Measurements from ENCODE around the gene E2F8.
"Not testable (repeated sequence)": the region's sequence is repeated elsewhere in the genome, so short reads cannot be mapped to it uniquely, and the experiment has no call there.

Gene E2F8, protein sequence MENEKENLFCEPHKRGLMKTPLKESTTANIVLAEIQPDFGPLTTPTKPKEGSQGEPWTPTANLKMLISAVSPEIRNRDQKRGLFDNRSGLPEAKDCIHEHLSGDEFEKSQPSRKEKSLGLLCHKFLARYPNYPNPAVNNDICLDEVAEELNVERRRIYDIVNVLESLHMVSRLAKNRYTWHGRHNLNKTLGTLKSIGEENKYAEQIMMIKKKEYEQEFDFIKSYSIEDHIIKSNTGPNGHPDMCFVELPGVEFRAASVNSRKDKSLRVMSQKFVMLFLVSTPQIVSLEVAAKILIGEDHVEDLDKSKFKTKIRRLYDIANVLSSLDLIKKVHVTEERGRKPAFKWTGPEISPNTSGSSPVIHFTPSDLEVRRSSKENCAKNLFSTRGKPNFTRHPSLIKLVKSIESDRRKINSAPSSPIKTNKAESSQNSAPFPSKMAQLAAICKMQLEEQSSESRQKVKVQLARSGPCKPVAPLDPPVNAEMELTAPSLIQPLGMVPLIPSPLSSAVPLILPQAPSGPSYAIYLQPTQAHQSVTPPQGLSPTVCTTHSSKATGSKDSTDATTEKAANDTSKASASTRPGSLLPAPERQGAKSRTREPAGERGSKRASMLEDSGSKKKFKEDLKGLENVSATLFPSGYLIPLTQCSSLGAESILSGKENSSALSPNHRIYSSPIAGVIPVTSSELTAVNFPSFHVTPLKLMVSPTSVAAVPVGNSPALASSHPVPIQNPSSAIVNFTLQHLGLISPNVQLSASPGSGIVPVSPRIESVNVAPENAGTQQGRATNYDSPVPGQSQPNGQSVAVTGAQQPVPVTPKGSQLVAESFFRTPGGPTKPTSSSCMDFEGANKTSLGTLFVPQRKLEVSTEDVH

DNA sequence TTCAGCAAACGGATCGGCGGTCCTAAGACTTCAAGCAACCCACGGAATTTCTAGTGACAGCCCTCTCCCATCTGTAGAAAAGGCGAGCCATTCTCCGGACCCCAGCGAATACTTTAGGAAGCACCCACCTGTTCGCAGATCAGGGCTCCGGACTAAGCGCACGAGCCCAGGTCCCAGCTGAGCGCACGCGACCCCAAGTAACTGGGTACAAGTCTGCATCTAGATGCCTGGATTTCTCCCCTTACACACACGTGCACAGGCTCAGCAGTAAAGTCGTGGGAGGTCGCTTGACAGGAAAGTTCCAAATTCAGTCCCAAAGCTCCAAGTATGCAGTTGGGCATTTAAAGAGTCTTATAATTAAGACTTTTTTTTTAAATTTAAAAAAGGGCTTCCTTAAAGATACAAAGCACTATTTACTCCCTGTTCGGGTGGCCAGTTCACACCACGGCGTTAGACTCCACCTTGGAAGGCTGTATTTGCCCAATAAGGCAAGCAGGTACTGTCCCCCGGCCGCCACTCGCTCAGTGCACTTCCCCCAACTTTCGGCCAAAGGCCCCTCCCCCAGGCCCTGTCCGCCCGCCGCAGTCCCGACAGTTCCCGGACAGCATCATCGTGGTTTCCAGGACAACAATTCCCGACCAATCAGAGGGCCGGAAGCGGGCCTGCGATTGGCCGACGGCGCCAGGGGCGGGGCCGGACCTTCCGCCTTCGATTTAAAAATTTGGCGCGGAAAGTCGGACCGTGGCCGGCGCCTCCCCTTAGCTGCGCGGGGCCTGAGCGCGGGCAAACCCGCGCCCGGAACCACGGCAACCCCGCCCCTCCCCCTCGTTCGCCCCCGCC, at the start of gene E2F8:
E2F8 (minus strand) TSS at position 526 of the 840 bp plus-strand sequence. CDS start 824 bp downstream, outside the sequence.
- DNase-seq (ENCODE audit: low read depth), result peak; percentile 92

DNA sequence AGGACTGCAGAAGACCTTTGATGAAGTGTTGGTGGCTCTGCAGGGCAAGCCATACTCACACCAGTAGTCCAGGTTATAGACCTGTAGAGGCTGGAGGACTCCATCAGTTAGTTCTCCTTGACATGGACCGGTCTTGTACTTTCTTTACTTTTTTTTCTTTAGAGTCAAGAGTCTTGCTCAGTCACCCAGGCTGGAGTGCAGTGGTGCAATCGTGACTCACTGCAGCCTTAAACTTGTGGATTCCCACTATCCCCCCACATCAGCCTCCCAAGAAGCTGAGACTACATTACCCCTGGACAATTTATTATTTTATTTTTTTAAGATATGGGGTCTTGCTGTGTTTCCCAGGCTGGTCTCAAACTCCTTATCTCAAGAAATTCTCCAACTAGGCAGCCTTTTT, 49.6 kb upstream of the E2F8 start:
- DNase-seq (ENCODE audit: low read depth), result no peak

DNA sequence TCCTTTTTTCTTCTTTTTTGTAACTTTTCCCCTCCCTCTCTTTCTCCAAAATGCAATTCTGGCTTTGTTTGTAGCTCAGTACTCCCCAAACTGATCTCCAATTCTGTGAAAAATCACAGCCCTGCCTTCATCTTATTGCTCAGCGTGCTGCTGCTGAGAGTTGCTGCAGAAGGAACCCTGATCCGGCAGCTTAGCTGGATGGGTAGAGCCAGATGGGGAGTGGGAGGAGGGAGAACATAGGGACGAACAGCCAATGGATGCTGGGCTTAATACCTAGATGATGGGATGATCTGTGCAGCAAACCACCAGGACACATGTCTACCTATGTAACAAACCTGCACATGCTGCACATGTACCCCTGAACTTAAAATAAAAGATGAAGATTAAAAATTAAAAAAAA, 47.5 kb upstream of the E2F8 start:
- DNase-seq (ENCODE audit: low read depth), result no peak

DNA sequence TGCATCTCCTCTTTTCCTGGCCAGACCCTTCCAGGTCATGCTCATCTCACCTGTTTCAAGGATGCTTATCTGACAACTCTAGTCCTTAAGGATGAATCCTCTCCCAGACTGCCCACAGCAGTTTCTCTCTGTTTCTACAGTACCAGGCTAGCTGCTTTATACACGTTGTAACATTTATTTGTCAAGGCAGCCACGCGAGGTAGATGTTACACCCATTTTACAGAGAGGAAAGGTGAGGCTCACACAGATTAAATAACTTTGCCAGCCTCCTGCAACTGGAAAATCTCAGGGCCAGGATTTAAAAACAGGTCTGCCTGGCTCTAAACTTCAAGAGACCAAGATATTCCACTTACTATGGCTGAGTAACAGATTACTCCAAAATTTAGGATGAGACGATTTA, 45.7 kb upstream of the E2F8 start:
- DNase-seq (ENCODE audit: low read depth), result no peak

DNA sequence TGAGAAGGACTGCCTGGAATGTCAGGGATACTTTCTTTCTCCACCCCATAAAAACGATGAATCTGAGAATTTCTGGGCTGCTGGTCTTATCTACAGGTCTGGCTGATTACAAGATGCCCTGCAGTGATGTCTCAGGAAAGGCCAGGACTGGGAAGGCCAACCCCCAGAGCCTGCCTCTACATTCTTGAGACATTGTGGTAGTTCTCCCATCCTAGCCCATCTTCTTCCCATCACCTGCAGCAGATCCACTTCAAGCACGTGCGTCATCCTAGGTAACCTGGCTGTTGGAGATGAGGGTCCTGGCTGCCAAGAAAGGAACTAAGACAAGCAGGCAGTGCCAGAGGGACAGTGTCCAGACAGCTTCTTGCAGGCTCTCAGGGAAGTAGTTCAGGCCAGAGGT, 44.1 kb upstream of the E2F8 start:
- DNase-seq (ENCODE audit: low read depth), result no peak

DNA sequence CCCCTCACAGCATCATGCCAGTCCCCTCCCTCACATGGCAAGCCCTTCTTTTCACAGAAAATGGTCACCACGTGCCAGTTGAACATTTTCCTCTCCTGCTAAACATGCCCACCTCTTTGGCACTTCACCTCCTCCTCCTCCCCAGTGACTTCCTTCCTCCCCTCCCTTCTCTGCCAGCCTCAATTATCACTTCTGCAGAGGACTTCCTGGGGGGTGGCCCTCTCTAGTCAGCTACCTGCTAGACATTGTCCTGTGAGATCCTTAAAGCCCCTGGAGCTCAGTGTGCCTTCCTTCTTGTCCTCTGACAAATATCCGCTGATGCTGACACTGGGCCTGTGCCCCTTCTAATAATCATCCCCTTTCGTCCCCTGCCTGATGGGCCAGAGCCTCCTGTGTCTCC, 43.2 kb upstream of the E2F8 start:
- no peak for DNase-seq (ENCODE audit: low read depth)

DNA sequence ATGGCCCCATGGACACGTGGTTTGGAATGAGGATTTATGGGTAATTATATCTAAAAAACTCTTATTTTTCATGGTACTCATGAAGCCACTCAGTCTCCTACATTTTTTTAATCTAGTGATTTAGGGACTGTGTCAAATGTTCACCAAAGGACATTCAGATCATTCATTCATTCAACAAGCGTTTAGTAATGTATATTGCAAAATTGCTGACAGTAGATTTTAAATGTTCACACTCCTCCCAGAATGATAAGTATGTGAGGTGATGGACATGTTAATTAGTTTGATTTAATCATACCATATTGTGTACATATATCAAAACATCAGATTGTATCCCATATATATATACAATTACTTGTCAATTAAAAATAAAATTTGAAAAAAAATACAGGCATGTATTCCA, 40.8 kb upstream of the E2F8 start:
- DNase-seq (ENCODE audit: low read depth), result no peak

DNA sequence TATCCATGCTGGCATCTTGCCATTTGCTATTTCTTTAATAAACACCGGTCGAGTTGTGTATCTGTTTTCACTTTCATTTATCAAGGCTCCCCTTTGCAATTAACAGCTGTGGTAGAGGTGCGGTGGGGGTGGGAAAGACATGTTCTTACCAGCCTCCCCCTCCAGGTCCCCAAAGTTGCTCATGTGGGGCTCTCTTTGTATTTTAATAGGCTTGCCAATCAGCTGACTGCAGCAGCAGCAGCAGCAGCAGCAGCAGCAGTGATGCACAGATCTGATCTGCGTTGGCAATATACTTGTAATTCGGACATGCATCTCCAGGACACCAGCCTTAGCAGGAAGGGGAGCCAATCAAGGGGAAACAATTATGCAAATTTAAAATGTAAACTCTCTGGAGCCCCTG, 40.3 kb upstream of the E2F8 start:
- no peak for DNase-seq (ENCODE audit: low read depth)

DNA sequence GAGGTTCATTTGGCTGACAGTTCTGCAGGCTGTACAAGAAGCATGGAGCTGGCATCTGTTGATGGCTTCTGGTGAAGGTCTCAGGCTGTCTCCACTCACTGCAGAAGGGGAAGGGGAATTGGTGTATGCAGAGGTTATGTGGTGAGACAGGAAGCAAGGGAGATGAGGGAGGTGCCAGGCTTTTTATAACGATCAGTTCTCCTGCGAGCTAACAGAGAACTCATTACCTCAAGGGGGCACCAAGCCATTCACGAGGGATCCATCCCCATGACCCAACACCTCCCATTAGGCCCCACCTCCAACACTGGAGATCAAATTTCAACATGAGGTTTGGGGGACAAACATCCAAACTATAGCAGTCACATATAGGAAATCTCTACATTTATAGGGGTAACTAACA, 38.7 kb upstream of the E2F8 start:
- DNase-seq (ENCODE audit: low read depth), result no peak

DNA sequence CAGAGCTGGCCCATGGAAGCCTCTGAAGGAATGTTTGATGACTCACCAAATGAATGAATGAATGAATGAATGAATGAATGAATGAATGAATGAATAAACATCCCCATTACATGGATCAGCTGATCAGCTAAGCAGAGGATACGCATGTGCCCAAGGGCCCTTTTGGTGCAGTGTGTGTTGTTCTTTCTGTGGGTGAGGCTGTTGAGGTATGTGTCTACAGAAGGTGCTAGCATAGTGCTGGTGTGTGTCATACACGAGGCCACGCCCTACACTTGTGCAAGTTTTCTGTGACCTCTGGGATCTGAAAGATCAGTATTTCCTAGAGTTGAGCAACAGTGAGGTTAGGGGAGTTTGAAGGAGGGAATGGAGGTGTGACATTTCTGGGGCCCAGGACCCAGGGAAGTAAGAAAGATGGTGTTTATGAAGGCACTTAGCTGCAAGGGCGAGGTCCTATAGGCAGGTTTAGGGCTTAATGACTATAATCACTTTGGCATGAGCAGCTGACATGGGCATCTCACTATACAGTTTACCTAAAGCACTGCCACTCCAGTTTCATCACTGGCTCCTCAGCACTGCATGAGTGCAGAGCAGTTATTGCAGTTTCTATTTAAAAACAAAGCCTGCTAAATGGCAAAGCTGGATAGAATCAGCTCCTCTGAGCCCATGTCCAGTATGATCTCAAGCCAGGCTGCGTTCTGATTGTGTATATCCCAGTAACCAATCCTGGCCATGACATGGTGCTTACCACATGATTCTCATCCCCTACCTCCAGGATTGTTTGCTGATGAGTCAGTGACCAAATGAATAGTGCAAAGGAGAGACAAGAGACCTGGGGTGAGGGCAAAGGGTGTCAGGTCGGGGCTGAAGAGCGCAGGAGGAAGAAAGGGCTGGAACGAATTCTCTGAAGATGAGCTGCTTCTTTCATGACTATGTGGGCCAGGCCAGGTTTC, 36.4 kb upstream of the E2F8 start:
- DNase-seq (ENCODE audit: low read depth), result no peak

DNA sequence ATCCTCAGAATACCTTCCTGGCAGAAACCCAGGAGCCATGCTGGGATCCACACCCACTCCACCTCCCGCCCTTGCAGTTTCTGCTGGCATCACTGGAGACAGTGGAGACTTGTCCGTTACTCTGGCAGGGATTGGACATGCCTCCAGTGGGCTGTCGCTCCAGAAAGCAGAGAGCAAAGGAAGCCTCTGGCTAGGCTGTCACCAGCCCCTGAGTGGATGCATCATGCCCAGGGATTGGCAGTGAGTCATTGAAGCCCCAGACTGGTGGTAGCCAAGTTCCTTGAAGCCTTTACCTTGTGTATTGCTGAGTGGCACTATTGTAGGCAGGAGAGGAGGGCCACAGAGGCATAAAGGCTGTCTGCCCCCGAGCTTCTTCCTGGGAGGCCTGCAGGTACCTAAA, 34.8 kb upstream of the E2F8 start:
- no peak for DNase-seq (ENCODE audit: low read depth)

DNA sequence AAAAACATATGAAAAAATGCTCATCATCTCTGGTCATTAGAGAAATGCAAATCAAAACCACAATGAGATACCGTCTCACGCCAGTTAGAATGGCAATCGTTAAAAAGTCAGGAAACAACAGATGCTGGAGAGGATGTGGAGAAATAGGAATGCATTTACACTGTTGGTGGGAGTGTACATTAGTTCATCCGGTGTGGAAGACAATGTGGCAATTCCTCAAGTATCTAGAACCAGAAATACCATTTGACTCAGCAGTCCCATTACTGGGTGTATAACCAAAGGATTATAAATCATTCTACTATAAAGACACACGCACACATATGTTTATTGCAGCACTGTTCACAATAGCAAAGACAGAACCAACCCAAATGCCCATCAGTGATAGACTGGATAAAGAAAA, 32.5 kb upstream of the E2F8 start:
- DNase-seq (ENCODE audit: low read depth), result not testable (repeated sequence)

DNA sequence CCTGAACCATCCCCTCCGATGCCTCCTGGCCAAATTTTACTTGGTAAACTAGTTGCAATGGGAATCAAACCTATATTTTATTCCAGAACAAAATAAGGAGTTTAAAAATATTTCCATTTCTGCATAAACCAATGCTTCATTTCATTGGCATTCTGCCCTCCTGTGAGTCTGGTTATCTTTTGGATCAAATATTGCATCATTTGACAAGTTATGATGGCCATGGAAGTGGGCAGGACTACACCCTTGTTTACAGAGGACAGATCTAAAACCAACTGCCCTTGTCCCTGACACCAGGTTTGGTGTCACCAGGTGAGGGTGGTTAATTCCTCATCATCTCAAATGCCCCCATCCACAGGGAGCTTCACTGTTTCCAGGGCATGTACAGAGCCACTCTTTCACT, 28.2 kb upstream of the E2F8 start:
- DNase-seq (ENCODE audit: low read depth), result no peak

DNA sequence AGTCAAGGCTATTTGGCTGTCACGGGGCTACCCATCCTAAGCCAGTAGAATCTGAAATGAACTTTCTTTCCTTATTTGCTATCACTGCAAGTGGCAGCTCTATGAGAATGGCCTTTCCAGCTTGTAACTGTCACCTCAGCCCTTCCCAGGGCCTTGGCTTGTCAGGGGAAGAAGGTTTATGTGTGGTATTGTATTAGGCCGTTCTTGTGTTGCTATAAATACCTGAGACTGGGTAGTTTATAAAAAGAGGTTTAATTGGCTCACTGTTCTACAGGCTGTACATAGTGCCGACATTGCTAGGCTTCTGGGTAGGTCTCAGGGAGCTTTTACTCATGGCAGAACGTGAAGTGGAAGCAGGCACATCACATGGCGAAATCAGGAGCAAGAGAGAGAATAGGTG, 26.8 kb upstream of the E2F8 start:
- DNase-seq (ENCODE audit: low read depth), result no peak

DNA sequence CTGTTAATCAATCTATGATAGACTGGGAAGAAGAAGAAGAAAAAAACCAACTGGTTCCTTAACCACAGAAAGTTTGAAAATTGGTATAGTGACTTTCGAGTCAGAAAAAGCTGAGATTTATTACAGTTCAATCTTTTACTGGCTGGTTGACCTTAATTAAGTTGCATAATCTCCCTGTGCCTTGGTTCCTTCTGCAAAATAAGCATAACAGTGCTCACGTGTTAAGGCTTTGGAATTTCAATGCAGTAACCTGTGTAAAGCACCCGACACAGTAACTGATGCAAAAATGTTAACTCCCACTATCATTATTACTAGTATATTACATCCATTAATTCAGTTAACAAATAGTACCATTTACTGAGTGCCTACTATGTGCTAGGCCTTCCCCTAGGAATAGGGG, 22.6 kb upstream of the E2F8 start:
- no peak for DNase-seq (ENCODE audit: low read depth)

DNA sequence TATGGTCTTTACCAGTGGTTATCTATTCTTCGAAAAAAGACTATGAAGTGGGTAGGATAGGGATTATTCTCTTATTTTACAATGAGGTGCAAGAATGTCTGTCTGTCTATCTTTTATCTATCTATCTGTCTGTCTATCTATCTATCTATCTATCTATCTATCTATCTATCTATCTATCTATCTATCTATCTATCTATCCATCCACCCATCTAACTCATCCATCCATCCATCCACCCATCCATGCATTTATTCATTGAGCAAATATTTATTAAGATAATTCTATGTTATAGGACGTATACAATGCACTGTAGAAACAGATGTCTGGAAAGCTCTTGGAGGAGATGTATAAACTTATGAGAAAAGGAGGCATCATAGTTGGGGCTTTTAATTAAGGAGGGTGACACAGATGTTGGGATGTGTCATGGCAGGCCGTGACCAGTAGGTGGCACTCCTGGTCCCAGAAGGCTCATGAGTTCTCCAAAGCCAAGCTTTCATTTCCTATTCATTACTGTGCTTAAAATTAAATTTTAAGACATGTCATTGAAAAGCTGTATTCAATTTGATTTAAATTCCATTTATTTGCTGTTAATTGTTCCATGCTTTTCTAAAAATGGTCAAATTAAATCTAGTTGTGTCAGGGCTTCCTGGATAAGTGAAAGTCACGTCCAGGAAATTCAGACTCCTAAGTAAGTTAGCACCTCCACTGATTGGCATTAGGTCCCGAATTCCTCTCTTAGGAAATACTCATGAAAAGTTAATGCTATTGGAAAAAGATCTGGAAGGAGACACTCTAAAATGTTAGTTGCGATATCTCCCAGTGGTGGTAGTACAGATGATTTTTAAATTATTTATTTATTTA, 19.0 kb upstream of the E2F8 start:
- DNase-seq (ENCODE audit: low read depth), result peak; percentile 35

DNA sequence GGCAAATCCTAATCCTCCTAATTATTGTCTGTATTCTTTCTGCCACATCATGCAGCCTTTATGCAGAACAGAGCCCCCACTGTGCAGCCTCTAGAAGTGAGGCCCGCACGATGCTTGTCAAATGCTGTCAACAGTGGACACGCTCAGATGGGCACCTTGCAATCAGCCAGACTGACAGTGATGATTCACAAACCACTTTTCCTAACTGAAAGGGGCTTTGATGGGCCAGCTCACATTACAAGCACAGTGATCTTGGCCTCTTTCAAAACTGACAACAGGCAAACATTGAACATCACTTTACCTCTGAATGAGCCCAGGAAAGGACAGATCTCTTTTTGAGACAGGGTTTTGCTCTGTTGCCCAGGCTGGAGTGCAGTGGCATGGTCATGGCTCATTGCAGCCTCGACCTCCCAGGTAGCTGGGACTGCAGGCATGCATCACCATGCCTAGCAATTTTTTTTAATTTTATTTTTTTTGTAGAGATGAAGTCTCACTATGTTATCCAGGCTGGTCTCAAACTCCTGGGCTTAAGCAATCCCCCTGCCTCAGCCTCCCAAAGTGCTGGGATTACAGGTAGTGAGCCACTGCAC, 18.0 kb upstream of the E2F8 start:
- no peak for DNase-seq (ENCODE audit: low read depth)

DNA sequence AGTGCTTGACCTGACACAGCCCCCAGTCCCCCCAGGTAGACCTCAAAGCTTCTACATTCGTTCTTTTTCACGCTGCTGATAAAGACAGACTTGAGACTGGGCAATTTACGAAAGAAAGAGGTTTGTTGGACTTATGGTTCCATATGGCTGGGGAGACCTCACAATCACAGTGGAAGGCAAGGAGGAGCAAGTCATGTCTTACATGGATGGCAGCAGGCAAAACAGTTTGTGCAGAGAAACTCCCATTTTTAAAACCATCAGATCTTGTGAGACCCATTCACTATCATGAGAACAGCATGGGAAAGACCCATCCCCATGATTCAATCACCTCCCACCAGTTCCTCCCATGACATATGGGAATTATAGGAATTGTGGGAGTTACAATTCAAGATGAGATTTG, 13.7 kb upstream of the E2F8 start:
- not testable (repeated sequence) for DNase-seq (ENCODE audit: low read depth)

DNA sequence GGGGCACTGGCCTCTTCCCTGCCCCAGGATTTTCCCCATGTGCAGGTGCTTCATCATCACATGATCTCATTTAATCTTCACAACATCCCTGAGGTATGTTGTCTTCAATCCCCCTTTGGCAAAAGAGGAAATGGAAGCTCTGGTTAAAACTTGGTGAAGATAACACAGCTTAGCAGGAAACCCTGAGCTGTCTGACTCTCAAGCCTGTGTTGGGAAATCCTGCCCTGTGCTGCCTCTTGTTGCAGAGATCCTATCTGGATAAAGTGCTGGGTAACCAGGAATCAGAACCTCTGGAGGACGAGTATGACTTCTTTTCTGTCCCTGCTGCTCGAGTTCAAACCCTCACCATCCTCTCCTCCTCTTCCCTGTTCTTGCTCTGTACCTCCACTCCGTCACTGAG, 13.1 kb upstream of the E2F8 start:
- DNase-seq (ENCODE audit: low read depth), result no peak
